Measurements from ENCODE around the gene CBFA2T3. TPM values are rescaled to one million over a fixed set of nuclear protein-coding genes. Genes with fewer than 3 reads are reported as not detected.

CBFA2T3 gene
- total RNA-seq, 2 donors from 2014 or later: 2.3 to 2.9 TPM

DNA sequence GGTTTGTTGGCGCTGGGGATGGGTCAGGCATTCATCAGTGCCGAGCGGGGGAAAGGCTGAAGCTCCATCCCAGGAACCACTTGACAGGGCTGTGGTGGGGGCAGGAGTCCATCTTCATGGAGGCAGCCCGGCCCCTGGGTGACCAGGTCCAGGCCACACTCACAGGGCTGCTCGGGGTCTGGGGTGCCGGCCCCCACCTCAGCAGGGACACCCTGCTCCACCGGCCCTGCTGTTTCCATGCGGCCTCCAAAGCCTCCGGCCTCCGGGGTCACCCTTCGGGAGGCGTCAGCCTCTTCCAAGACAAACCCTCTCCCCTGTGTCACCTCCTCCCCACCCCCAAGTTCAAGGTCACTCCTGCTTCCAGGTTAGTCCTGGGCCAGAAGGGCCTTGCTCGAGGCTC lies 142.3 kb downstream of the CBFA2T3 start:
- ATAC-seq (no peak), DNase-seq (ENCODE audit: low spot score) (no peak)
- H3K9me3 Mint-ChIP-seq: no peaks in the 10 kb centered on the region
- H3K4me3 Mint-ChIP-seq: no peak overlapping the region
- H3K27me3 Mint-ChIP-seq: no peaks in the 10 kb centered on the region
- no peaks in the 10 kb centered on the region for H3K36me3 Mint-ChIP-seq
- no peak overlapping the region for H3K27ac Mint-ChIP-seq
- H3K4me1 Mint-ChIP-seq (ENCODE audit: low read depth in 2 of 2): no peaks in the 10 kb centered on the region

DNA sequence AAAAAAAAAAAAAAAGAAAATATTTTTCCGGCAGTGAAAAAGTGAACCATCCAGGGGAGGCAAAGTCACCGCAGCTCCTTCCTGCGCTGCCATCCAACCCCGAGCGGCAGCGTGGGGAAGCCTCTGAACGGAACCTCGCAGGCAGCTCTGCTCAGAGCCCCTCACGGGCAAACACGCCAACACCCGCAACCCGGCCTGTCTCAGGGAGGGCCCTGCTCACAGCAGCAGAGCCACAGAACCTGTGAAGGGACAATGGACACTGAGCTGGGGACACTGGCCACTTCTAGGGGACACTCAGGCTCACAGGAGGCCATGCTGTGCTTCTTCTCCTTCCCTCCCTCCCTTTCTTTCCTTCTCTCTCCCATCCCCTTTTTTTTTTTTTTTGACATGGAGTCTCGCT lies 143.9 kb downstream of the CBFA2T3 start:
- DNase-seq (ENCODE audit: low spot score) (no peak), ATAC-seq (no peak)
- H3K27me3 Mint-ChIP-seq: no peaks in the 10 kb centered on the region
- H3K4me1 Mint-ChIP-seq (ENCODE audit: low read depth in 2 of 2): no peaks in the 10 kb centered on the region
- no peak overlapping the region for H3K27ac Mint-ChIP-seq
- H3K36me3 Mint-ChIP-seq: no peaks in the 10 kb centered on the region
- H3K4me3 Mint-ChIP-seq: no peak overlapping the region
- H3K9me3 Mint-ChIP-seq: no peaks in the 10 kb centered on the region

DNA sequence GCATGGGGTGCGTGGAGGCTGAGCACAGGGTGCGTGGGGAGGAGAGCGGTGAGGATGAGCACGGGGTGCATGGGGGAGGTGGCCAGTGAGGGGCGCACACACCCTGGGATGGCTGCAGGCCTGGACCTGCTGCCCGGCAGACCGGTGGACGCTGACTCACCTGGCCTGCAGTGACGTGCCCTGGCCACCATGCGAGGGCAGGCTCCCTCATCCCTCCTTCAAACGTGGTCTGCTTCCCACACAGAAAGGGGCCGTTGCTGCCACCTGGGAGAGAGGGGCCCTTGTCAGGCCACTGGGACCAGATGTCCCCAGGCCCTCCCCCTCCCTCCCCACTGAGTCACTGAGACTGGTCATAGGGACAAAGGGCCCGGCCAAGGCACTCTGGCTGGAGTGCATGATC lies 145.2 kb downstream of the CBFA2T3 start:
- Mint-ChIP-seq H3K4me1 (ENCODE audit: low read depth in 2 of 2) (no peaks in the 10 kb centered on the region), H3K27ac (no peak overlapping the region), H3K27me3 (no peaks in the 10 kb centered on the region), H3K36me3 (no peaks in the 10 kb centered on the region), H3K9me3 (no peaks in the 10 kb centered on the region), H3K4me3 (no peak overlapping the region)
- no peak for DNase-seq (ENCODE audit: low spot score)
- ATAC-seq: no peak

DNA sequence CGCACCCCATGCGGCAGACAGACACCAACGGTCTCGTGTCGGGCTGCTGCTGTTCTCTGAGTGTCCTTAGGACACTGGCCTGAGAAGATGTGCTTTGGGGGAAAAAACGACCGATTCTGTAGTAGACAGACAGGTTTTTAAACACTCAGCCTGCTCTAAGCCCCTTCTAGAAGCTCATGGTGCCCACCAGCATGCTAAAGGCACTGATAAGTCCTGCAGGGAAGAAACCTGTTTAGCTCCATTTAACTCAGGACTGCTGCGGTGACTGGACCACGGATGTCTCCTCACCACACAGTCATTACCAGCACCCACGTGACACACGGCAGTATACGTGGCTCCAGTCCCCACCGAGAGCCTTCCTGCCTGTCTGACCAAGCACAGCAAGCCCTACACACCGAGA lies 146.2 kb downstream of the CBFA2T3 start:
- no peak for DNase-seq (ENCODE audit: low spot score)
- H3K9me3 Mint-ChIP-seq: no peaks in the 10 kb centered on the region
- ATAC-seq: no peak
- peaks cover 0 to 2% of the 10 kb centered on the region in 2 donors for H3K4me1 Mint-ChIP-seq (ENCODE audit: low read depth in 2 of 2)
- no peaks in the 10 kb centered on the region for H3K27me3 Mint-ChIP-seq
- no peak overlapping the region for H3K27ac Mint-ChIP-seq
- no peak overlapping the region for H3K4me3 Mint-ChIP-seq
- no peaks in the 10 kb centered on the region for H3K36me3 Mint-ChIP-seq

DNA sequence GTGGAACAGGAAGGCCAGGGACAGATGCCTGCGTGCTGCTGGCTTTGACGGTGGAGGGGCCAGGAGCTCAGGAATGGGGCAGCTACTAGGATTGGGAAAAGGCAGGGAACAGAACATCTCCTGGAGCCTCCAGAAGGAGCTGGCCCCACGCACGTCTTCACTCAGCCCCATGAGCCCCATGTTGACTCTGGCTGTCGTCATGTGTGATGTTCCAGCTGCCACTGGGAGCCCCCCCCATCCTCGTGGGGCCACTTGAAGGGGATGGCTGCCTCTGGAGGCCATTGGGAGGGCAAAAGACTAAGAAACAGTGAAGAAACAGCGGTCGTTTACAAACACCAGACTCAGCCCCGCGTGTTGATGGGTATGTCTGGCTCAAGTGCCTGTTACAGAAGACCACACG lies 146.7 kb downstream of the CBFA2T3 start:
- Mint-ChIP-seq H3K4me1 (ENCODE audit: low read depth in 2 of 2) (peaks cover 0 to 3% of the 10 kb centered on the region in 2 donors), H3K27me3 (no peaks in the 10 kb centered on the region), H3K9me3 (no peaks in the 10 kb centered on the region), H3K4me3 (no peak overlapping the region), H3K36me3 (no peaks in the 10 kb centered on the region), H3K27ac (no peak overlapping the region)
- ATAC-seq: no peak
- DNase-seq (ENCODE audit: low spot score): no peak

DNA sequence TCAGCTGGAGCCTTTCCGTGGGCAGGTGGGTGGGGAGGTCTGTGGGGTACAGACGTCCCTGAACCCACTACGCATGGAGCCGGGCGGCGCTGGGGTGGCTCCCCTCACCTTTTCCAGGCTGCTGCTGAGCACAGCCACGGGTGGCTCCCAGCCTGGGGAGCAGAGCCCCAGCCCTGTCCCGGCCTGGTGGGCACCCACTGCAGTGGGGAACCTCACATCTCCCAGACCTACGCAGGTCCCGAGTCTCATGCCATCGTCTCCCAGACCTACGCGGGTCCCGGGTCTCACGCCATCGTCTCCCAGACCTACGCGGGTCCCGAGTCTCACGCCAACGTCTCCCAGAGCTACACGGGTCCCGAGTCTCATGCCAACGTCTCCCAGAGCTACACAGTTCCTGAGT lies 148.3 kb downstream of the CBFA2T3 start:
- Mint-ChIP-seq H3K4me3 (no peak overlapping the region), H3K27me3 (no peaks in the 10 kb centered on the region), H3K9me3 (no peaks in the 10 kb centered on the region), H3K4me1 (ENCODE audit: low read depth in 2 of 2) (peaks cover 0 to 3% of the 10 kb centered on the region in 2 donors), H3K36me3 (no peaks in the 10 kb centered on the region), H3K27ac (no peak overlapping the region)
- DNase-seq (ENCODE audit: low spot score) (no peak), ATAC-seq (no peak)

DNA sequence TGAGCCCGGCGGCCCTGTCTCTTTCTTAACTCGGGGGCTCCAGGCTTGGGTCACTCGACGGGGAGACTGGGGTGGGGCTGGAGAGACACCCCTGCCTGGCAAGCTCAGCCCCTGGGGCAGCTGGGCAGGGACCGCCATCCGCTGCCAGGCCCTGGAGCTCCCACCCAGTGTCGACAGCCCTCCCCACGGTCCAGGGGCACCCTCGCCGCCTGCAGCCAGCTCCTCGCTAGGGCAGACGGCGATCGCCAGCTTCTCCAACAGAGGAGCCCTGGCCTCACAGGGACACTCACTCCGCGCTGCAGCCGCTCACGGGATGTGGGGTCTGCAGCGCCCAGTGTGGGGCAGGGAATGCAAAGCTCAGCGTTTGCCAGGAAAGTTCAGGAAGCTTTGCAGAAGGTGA lies 149.3 kb downstream of the CBFA2T3 start:
- no peak overlapping the region for H3K4me3 Mint-ChIP-seq
- no peaks in the 10 kb centered on the region for H3K27me3 Mint-ChIP-seq
- no peak overlapping the region for H3K27ac Mint-ChIP-seq
- DNase-seq (ENCODE audit: low spot score): no peak
- H3K36me3 Mint-ChIP-seq: no peaks in the 10 kb centered on the region
- H3K9me3 Mint-ChIP-seq: no peaks in the 10 kb centered on the region
- no peak for ATAC-seq
- peaks cover 0 to 3% of the 10 kb centered on the region in 2 donors for H3K4me1 Mint-ChIP-seq (ENCODE audit: low read depth in 2 of 2)

DNA sequence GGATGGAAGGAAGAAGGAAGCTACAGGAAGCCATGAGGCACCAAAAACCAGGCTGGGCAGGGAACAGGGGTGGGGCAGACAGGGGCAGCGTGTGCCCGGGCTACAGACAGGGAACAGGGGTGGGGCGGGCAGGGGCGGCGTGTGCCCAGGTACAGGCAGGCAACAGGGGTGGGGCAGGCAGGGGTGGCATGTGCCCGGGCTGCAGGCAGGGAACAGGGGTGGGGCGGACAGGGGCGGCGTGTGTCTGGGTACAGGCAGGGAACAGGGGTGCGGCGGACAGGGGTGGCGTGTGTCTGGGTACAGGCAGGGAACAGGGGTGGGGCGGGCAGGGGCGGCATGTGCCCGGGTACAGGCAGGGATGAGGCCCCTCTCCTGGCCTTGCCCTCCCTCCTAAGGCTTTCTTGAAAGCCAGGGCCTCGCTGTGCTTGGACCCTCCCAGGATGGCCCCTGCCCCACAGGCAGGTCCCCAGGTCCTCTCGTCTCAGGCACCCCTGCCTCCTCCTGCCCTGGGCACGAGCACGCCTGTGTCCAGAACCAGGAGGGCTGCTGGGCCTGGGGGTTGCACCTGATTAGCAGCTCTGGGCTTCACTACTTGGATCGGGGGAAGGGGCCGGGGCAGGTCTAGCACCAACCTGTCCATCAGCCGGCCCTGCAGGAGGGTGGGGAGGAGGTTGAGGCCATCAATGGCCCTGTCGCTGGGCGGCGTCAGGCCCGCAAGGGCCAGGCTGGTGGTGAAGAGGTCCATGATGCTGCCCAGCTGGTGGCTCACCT lies 150.8 kb downstream of the CBFA2T3 start:
- no peak for ATAC-seq
- no peak for DNase-seq (ENCODE audit: low spot score)
- H3K27me3 Mint-ChIP-seq: no peaks in the 10 kb centered on the region
- peaks cover 0 to 3% of the 10 kb centered on the region in 2 donors for H3K4me1 Mint-ChIP-seq (ENCODE audit: low read depth in 2 of 2)
- H3K36me3 Mint-ChIP-seq: no peaks in the 10 kb centered on the region
- no peak overlapping the region for H3K4me3 Mint-ChIP-seq
- H3K9me3 Mint-ChIP-seq: no peaks in the 10 kb centered on the region
- no peak overlapping the region for H3K27ac Mint-ChIP-seq

DNA sequence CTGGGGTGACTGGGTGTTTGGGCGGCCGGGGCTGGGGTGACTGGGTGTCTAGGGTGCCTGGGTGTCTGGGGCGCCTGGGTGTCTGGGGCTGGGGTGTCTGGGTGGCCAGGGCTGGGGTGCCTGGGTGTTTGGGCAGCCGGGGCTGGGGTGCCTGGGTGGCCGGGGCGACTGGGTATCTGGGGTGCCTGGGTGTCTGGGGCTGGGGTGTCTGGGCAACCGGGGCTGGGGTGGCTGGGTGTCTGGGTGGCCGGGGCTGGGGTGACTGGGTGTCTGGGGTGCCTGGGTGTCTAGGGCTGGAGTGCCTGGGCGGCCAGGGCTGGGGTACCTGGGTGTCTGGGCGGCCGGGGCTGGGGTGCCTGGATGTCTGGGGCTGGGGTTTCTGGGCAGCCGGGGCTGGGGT lies 151.9 kb downstream of the CBFA2T3 start:
- ATAC-seq (no peak), DNase-seq (ENCODE audit: low spot score) (no peak)
- H3K9me3 Mint-ChIP-seq: no peaks in the 10 kb centered on the region
- H3K4me3 Mint-ChIP-seq: no peak overlapping the region
- peaks cover 0 to 3% of the 10 kb centered on the region in 2 donors for H3K4me1 Mint-ChIP-seq (ENCODE audit: low read depth in 2 of 2)
- H3K36me3 Mint-ChIP-seq: no peaks in the 10 kb centered on the region
- H3K27me3 Mint-ChIP-seq: no peaks in the 10 kb centered on the region
- no peak overlapping the region for H3K27ac Mint-ChIP-seq

Other genes starting within 250 kb of the CBFA2T3 start
- gene PIEZO1, start 192.0 kb downstream of the CBFA2T3 start, total RNA-seq: 100 to 1,000 TPM in 1 of 2 donors, 10 to 100 TPM in 1; 84.8 to 298 TPM
- gene CDT1, start 173.4 kb downstream of the CBFA2T3 start, total RNA-seq: 100 to 1,000 TPM in 1 of 2 donors, 10 to 100 TPM in 1; 50.0 to 129 TPM
- 100 to 1,000 TPM; 142 to 192 TPM for gene APRT, start 165.3 kb downstream of the CBFA2T3 start, total RNA-seq
- 10 to 100 TPM; 27.3 to 46.3 TPM for gene GALNS, start 120.3 kb downstream of the CBFA2T3 start, total RNA-seq
- 10 to 100 TPM; 37.8 to 48.3 TPM for gene TRAPPC2L, start 120.1 kb downstream of the CBFA2T3 start, total RNA-seq
- gene PABPN1L, start 110.5 kb downstream of the CBFA2T3 start, total RNA-seq: not detected
- 100 to 1,000 TPM in 1 of 2 donors, 10 to 100 TPM in 1; 52.3 to 125 TPM for gene ACSF3, start 116.6 kb upstream of the CBFA2T3 start, total RNA-seq
- not detected for gene CDH15, start 194.5 kb upstream of the CBFA2T3 start, total RNA-seq
- 1 to 10 TPM in 1 of 2 donors, under 1 TPM in 1; 0.53 to 1.2 TPM for gene SLC22A31, start 223.3 kb upstream of the CBFA2T3 start, total RNA-seq
- gene ZNF778, start 240.5 kb upstream of the CBFA2T3 start, total RNA-seq: 10 to 100 TPM in 1 of 2 donors, 1 to 10 TPM in 1; 7.5 to 23.3 TPM